NCI-H146 (cell line): Measurements from ENCODE around the gene CCHCR1.

ENCODE experiments used
- DNase-seq: peaks from one replicate; lab custom pipeline; 2025; lab: John Stamatoyannopoulos, UW

The CCHCR1 gene

GRCh38 chr6:31161216-31162126 lies 3.9 kb upstream of the CCHCR1 start:
- DNase-seq: no peak

GRCh38 chr6:31158863-31159855 lies 1.6 kb upstream of the CCHCR1 start:
- peak; percentile 47 for DNase-seq

- peak; percentile 98 for DNase-seq
These were observed 699 bp upstream of the CCHCR1 start, which contains the start of gene TCF19 for GRCh38 chr6:31158140-31158862. Gene TCF19 (plus strand): TSS chr6:31158589. CDS start chr6:31159470, 881 bp downstream.

- no peak for DNase-seq
These were observed 961 bp downstream of the CCHCR1 start for GRCh38 chr6:31156641-31157040.

- DNase-seq: no peak
These were observed 3.2 kb downstream of the CCHCR1 start for GRCh38 chr6:31154436-31154835.

GRCh38 chr6:31152781-31153180 lies 4.8 kb downstream of the CCHCR1 start:
- no peak for DNase-seq

- no peak for DNase-seq
These were observed 7.7 kb downstream of the CCHCR1 start for GRCh38 chr6:31149827-31150447.

GRCh38 chr6:31145386-31145785 lies 12.2 kb downstream of the CCHCR1 start:
- DNase-seq: no peak

GRCh38 chr6:31144970-31145340 lies 12.6 kb downstream of the CCHCR1 start:
- DNase-seq: no peak

GRCh38 chr6:31144296-31144969 lies 13.2 kb downstream of the CCHCR1 start:
- no peak for DNase-seq

GRCh38 chr6:31143148-31143547 lies 14.5 kb downstream of the CCHCR1 start:
- DNase-seq: no peak

GRCh38 chr6:31142361-31142761 lies 15.2 kb downstream of the CCHCR1 start:
- DNase-seq: no peak

- no peak for DNase-seq
These were observed 17.0 kb downstream of the CCHCR1 start for GRCh38 chr6:31140643-31141042.

GRCh38 chr6:31139599-31139998 lies 18.0 kb downstream of the CCHCR1 start:
- DNase-seq: no peak

GRCh38 chr6:31138982-31139381 lies 18.6 kb downstream of the CCHCR1 start, which contains the start of gene PSORS1C2:
Gene PSORS1C2 (minus strand): TSS chr6:31139066. CDS start chr6:31139026, 40 bp downstream.
- no peak for DNase-seq

GRCh38 chr6:31135710-31136109 lies 21.9 kb downstream of the CCHCR1 start:
- no peak for DNase-seq

GRCh38 chr6:31132806-31133205 lies 24.8 kb downstream of the CCHCR1 start:
- no peak for DNase-seq

GRCh38 chr6:31131595-31131994 lies 26.0 kb downstream of the CCHCR1 start:
- DNase-seq: no peak

- DNase-seq: no peak
These were observed 26.9 kb downstream of the CCHCR1 start for GRCh38 chr6:31130751-31131150.

GRCh38 chr6:31129130-31129529 lies 28.5 kb downstream of the CCHCR1 start:
- peak; percentile 52 for DNase-seq
